ENCODE data around the gene NME3. TPM values are rescaled to one million over a fixed set of nuclear protein-coding genes. Genes with fewer than 3 reads are reported as not detected.
A peak's percentile ranks its signal among the peaks of the same experiment; 100 is the strongest.

NME3 gene
- total RNA-seq, 1 experiment from 2014 or later, result 86.8 TPM

GRCh38 chr16:1769402-1770300 is 1.7 kb downstream of the NME3 start:
- Mint-ChIP-seq H3K4me1 (peaks cover 4% of the 10 kb centered on the region), H3K4me3 (peak overlapping the region; percentile 99), H3K27ac (peak overlapping the region; percentile 84), H3K9me3 (no peaks in the 10 kb centered on the region), H3K36me3 (peaks cover 4% of the 10 kb centered on the region), H3K27me3 (ENCODE audit: low read depth) (no peaks in the 10 kb centered on the region; the same call in 1 of the 2 replicates)
- DNase-seq (ENCODE audit: low spot score) (no peak), ATAC-seq (no peak)
- CTCF ChIA-PET, result interaction anchor here (0.7 to 2.4 kb wide), 4 partner anchors 13 to 154 kb away, joined by 3 to 11 read pairs (median 6); partner anchors contain the start of genes MAPK8IP3, NUBP2 and SPSB3
- POLR2A ChIA-PET, result interaction anchor here (0.5 to 3.6 kb wide), 7 partner anchors 11 to 1342 kb away, joined by 3 to 18 read pairs (median 4); partner anchors contain the start of genes MAPK8IP3, NUBP2, RPS2 and SPSB3
- TF ChIP-seq KAT7 (CRISPR knock-in tag; IDR thresholded peaks at IDR 0.05; ENCODE audit: borderline replicate concordance) (0 out of 2 replicates have a peak, but pooled peaks have one; percentile 26), E2F4 (CRISPR knock-in tag; IDR thresholded peaks at IDR 0.05; ENCODE audit: borderline replicate concordance, low read depth) (no peak), NFATC4 (CRISPR knock-in tag; IDR thresholded peaks at IDR 0.05) (0 out of 2 replicates have a peak, but pooled peaks have one; percentile 16)

- H3K36me3 Mint-ChIP-seq, result peaks cover 4% of the 10 kb centered on the region
- H3K27me3 Mint-ChIP-seq (ENCODE audit: low read depth), result no peaks in the 10 kb centered on the region; the same call in 1 of the 2 replicates
- ATAC-seq (no peak), DNase-seq (ENCODE audit: low spot score) (no peak)
- no peak overlapping the region for H3K27ac Mint-ChIP-seq
- no peak overlapping the region for H3K4me3 Mint-ChIP-seq
- TF ChIP-seq NFE2L1 (CRISPR knock-in tag; IDR thresholded peaks at IDR 0.05) (no peak), ZNF416 (CRISPR knock-in tag; IDR thresholded peaks at IDR 0.05) (0 out of 2 replicates have a peak, but pooled peaks have one; percentile 3), PRRX2 (CRISPR knock-in tag; IDR thresholded peaks at IDR 0.05) (0 out of 2 replicates have a peak, but pooled peaks have one; percentile 25)
- ChIA-PET POLR2A (interaction anchor here (0.5 to 1.4 kb wide), 2 partner anchors 196 to 252 kb away, joined by 3 to 4 read pairs; partner anchors contain the start of gene RPS2), CTCF (interaction anchor here (0.7 to 2.4 kb wide), 2 partner anchors 14 to 63 kb away, joined by 3 to 9 read pairs; partner anchors contain the start of genes NUBP2 and SPSB3)
- no peaks in the 10 kb centered on the region for H3K9me3 Mint-ChIP-seq
- H3K4me1 Mint-ChIP-seq, result peaks cover 4% of the 10 kb centered on the region
Measured at GRCh38 chr16:1768767-1769401, 2.5 kb downstream of the NME3 start.

- Mint-ChIP-seq H3K36me3 (peaks cover 4% of the 10 kb centered on the region), H3K27ac (no peak overlapping the region), H3K27me3 (ENCODE audit: low read depth) (no peaks in the 10 kb centered on the region; the same call in 1 of the 2 replicates), H3K9me3 (no peaks in the 10 kb centered on the region), H3K4me3 (no peak overlapping the region), H3K4me1 (peaks cover 4% of the 10 kb centered on the region)
- CTCF ChIA-PET, result no interaction called here
- DNase-seq (ENCODE audit: low spot score) (no peak), ATAC-seq (no peak)
- no peak for TF ChIP-seq MAX (CRISPR knock-in tag; IDR thresholded peaks at IDR 0.05)
- POLR2A ChIA-PET, result interaction anchor here (1.4 kb wide), 1 partner anchor 197 kb away, joined by 3 read pairs; the partner anchor contains the start of gene RPS2
Measured at GRCh38 chr16:1768061-1768766, 3.1 kb downstream of the NME3 start.

- DNase-seq (ENCODE audit: low spot score), result no peak
- CTCF ChIA-PET, result no interaction called here
- TF ChIP-seq ELF4 (CRISPR knock-in tag; IDR thresholded peaks at IDR 0.05; ENCODE audit: low read depth), result no peak
- no peak for TF ChIP-seq FOXK1 (CRISPR knock-in tag; IDR thresholded peaks at IDR 0.05)
- no peak for TF ChIP-seq ATF1 (CRISPR knock-in tag; IDR thresholded peaks at IDR 0.05)
- ATAC-seq, result no peak
- H3K27ac Mint-ChIP-seq, result no peak overlapping the region
- H3K9me3 Mint-ChIP-seq, result no peaks in the 10 kb centered on the region
- peaks cover 4% of the 10 kb centered on the region for H3K4me1 Mint-ChIP-seq
- POLR2A ChIA-PET, result no interaction called here
- H3K27me3 Mint-ChIP-seq (ENCODE audit: low read depth), result no peaks in the 10 kb centered on the region; the same call in 1 of the 2 replicates
- H3K36me3 Mint-ChIP-seq, result peaks cover 3% of the 10 kb centered on the region
- no peak overlapping the region for H3K4me3 Mint-ChIP-seq
Measured at GRCh38 chr16:1767116-1767994, 4.0 kb downstream of the NME3 start.
